Thoracic aorta (tissue), 2 donors: Measurements from ENCODE around the gene FOCAD. TPM values are rescaled to one million over a fixed set of nuclear protein-coding genes. Genes with fewer than 3 reads are reported as not detected.

ENCODE experiments used
- ATAC-seq: fragments of 150-250 bp; one replicate; pipeline ENCODE4 v1.8.0; 2017; ENCODE audit warnings: low read depth; ENCODE audit not compliant: insufficient number of reproducible peaks, low FRiP score
- DNase-seq: peaks from one replicate; pipeline ENCODE4 v3.0.0-alpha.2; 2020; ENCODE audit warnings: low spot score
- H3K27ac ChIP-seq, 2 donors: fragments of 200-600 bp; sonication (generic); 1 replicate in 1 of 2; 2 replicates in 1 of 2; pipeline ENCODE4 v1.5.1; 2016; ENCODE audit warnings: mild to moderate bottlenecking in 2 of 2, moderate library complexity in 2 of 2
- H3K27me3 ChIP-seq: fragments of 200-600 bp; sonication (generic); replicated peaks from 2 replicates; pipeline ENCODE4 v1.6.0; 2016; ENCODE audit warnings: mild to moderate bottlenecking; ENCODE audit not compliant: insufficient read depth
- H3K36me3 ChIP-seq: fragments of 200-600 bp; sonication (generic); one replicate; pipeline ENCODE4 v1.5.1; 2016
- H3K4me1 ChIP-seq, 2 donors: fragments of 200-600 bp; sonication (generic); 1 replicate in 1 of 2; 2 replicates in 1 of 2; pipeline versions ENCODE4 v1.5.1 to v1.6.0; 2016; ENCODE audit warnings: low read depth in 2 of 2, mild to moderate bottlenecking in 1 of 2; ENCODE audit not compliant: control insufficient read depth in 1 of 2
- H3K4me3 ChIP-seq: fragments of 200-600 bp; sonication (generic); 2 replicates; pipeline ENCODE4 v1.5.1; 2016; ENCODE audit warnings: mild to moderate bottlenecking
- H3K9me3 ChIP-seq: fragments of 200-600 bp; sonication (generic); 2 replicates; pipeline ENCODE4 v1.5.1; 2016
- total RNA-seq, 2 donors: library from RNA; depleted of rRNA; stranded (reverse); fragments of >200 nt; gene quantifications; one replicate each; pipeline versions ENCODE4 v1.1.0 to v1.2.3, GENCODE V29; 2016
- TF ChIP-seq, protein P1 (sequence below): fragments of 200-600 bp; sonication (generic); IDR thresholded peaks from one replicate; pipeline ENCODE4 v1.5.1; 2019; ENCODE audit warnings: antibody characterized with exemption

The FOCAD gene
- total RNA-seq, 2 donors from 2014 or later: 33.1 to 45.9 TPM

GRCh38 chr9:20848490-20848889 is 164.4 kb downstream of the FOCAD start:
- DNase-seq (no peak), ATAC-seq (no peak)
- no peaks in the 10 kb centered on the region for H3K9me3 ChIP-seq
- H3K36me3 ChIP-seq: no peaks in the 10 kb centered on the region
- H3K4me1 ChIP-seq: no peaks in the 10 kb centered on the region
- no peaks in the 10 kb centered on the region for H3K27me3 ChIP-seq
- TF ChIP-seq, protein P1, sequence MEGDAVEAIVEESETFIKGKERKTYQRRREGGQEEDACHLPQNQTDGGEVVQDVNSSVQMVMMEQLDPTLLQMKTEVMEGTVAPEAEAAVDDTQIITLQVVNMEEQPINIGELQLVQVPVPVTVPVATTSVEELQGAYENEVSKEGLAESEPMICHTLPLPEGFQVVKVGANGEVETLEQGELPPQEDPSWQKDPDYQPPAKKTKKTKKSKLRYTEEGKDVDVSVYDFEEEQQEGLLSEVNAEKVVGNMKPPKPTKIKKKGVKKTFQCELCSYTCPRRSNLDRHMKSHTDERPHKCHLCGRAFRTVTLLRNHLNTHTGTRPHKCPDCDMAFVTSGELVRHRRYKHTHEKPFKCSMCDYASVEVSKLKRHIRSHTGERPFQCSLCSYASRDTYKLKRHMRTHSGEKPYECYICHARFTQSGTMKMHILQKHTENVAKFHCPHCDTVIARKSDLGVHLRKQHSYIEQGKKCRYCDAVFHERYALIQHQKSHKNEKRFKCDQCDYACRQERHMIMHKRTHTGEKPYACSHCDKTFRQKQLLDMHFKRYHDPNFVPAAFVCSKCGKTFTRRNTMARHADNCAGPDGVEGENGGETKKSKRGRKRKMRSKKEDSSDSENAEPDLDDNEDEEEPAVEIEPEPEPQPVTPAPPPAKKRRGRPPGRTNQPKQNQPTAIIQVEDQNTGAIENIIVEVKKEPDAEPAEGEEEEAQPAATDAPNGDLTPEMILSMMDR: no peak
- H3K4me3 ChIP-seq: no peak overlapping the region
- no peak overlapping the region for H3K27ac ChIP-seq

DNA sequence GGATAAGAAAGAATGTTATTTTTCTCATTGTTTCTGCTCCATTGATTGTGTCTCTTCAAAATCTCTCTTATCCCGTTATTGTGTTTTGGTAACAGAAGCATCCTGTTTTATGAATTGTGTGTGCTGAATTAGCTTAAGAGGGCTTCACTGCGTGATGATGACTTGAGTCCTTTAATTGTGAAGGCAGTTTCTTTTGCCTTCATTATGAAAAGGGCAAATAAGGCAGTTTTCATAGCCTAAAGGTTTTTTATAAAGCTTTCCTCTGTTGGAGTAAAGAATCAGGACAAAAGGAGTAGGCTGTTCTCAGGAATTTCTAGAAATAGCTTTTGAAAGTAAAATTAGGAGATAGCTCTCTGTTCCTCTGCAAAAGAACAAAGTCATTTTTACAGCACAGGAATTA is 169.8 kb downstream of the FOCAD start:
- H3K27ac ChIP-seq: no peak overlapping the region
- DNase-seq: no peak
- no peak overlapping the region for H3K4me3 ChIP-seq
- H3K36me3 ChIP-seq: no peaks in the 10 kb centered on the region
- H3K4me1 ChIP-seq: no peaks in the 10 kb centered on the region
- TF ChIP-seq, protein P1: no peak
- no peak for ATAC-seq
- no peaks in the 10 kb centered on the region for H3K27me3 ChIP-seq
- no peaks in the 10 kb centered on the region for H3K9me3 ChIP-seq

GRCh38 chr9:20854444-20854843 is 170.4 kb downstream of the FOCAD start:
- no peak for ATAC-seq
- Histone ChIP-seq H3K27ac (no peak overlapping the region), H3K9me3 (no peaks in the 10 kb centered on the region), H3K4me3 (no peak overlapping the region), H3K27me3 (no peaks in the 10 kb centered on the region), H3K4me1 (no peaks in the 10 kb centered on the region), H3K36me3 (no peaks in the 10 kb centered on the region)
- DNase-seq: no peak
- TF ChIP-seq, protein P1: no peak

- TF ChIP-seq, protein P1: no peak
- no peaks in the 10 kb centered on the region for H3K27me3 ChIP-seq
Observed at GRCh38 chr9:20863945-20864344, 179.9 kb downstream of the FOCAD start.

DNA sequence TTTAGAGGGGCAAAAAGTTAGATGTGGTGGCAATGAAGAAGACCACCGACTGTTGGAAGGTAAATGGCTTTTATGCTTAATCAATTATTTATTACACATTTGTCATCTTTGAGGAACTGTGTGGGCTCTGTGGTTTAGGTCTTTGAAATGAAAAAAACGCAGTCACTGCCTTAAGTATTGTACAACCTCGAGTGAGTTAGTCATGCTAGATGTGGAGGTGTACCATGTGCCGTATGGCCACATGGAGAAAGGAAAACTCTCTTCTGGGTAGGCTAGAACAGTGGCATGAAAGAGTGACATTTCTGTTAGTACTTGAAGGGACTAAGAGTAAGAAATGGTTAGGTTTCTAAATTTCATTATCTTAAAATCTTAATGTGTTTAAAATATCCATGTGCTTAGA is 181.3 kb downstream of the FOCAD start:
- Histone ChIP-seq H3K27ac (no peak overlapping the region), H3K4me1 (no peaks in the 10 kb centered on the region), H3K27me3 (no peaks in the 10 kb centered on the region), H3K4me3 (no peak overlapping the region), H3K9me3 (no peaks in the 10 kb centered on the region), H3K36me3 (no peaks in the 10 kb centered on the region)
- DNase-seq (no peak), ATAC-seq (no peak)
- TF ChIP-seq, protein P1: no peak

More at GRCh38 chr9:20863945-20864344, 179.9 kb downstream of the FOCAD start:
- H3K4me1 ChIP-seq: no peaks in the 10 kb centered on the region
- no peak overlapping the region for H3K27ac ChIP-seq
- ATAC-seq (no peak), DNase-seq (no peak)
- H3K9me3 ChIP-seq: no peaks in the 10 kb centered on the region
- H3K36me3 ChIP-seq: no peaks in the 10 kb centered on the region
- H3K4me3 ChIP-seq: no peak overlapping the region
